ENCODE results near the gene DAAM2. TPM values are rescaled to one million over a fixed set of nuclear protein-coding genes. Genes with fewer than 3 reads are reported as not detected.

The DAAM2 gene
- polyA plus RNA-seq, 4 donors = 22.7 to 27.7 (median 26.0) TPM

DNA sequence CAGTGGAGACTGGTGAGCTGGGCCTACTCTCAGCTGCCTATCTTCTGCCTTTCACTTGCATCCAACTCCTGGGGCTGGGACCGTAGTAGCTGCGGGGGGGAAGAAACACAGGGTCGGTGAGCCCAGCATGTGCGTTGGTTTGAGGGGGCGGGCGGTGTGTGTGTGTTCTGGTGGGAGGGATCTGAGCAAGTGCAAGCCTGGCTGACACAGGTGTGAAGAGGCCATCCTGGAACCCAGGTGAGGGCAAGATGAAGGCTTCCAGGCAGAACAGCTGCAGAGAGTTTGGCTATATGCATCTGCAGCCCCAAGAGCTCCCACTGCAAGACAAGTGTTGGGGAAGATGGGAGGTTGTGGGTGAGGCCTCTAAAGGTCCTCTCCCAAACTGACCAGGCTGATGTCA is 111.5 kb downstream of the DAAM2 start:
- DNase-seq (ENCODE audit: low read depth in 4 of 4, low spot score in 3 of 4) = no peak

DNA sequence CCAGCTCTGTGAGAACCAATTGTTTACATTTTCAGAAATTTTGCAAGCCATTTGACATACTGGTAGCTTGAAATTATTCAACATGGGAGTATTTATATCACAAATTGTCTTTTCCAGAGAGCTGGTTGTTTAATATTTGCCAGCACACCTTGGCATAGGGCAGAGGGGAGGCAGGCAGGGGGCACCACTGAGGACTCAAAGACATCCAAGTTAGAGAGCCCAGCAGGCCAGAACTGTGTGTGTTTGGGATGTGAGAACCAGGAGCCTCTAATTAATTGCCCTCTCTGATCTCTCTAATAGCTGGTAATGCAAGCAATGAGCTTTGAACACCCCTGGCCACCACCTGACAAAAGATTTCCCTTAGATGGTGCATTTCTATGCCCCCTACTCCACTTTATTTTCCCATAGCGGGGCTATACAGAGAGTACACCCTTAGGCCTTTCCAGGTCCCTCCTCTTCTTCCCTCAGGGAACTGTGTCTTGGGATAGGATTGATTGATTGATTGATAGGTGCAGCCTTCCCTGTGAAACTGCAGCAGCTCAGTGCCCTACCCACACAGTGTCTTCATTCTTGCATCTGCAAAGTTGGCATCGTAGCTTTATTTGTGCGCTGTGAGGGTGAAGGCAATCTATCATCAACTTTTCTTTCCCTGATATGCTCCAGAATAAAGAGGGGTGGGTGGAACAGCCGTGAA is 112.9 kb downstream of the DAAM2 start:
- DNase-seq (ENCODE audit: low read depth in 4 of 4, low spot score in 3 of 4) = no peak

DNA sequence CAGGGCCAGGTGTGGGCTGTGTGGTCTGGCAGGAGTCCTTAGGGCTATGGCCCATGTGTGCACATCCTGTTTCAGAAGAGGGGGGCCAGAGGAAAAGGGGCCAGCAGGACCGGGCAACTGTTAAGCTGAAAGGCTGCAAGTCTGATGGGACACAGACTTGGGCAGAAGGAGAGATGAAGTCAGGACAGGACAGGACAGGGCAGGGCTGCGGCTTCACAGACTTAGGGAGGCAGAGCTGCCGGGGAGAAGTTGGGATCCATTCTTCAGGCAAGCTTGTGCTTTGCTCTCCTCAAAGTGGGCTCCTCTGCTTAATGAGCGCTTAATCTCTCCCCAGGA is 113.4 kb downstream of the DAAM2 start:
- no peak for DNase-seq (ENCODE audit: low read depth in 4 of 4, low spot score in 3 of 4)

DNA sequence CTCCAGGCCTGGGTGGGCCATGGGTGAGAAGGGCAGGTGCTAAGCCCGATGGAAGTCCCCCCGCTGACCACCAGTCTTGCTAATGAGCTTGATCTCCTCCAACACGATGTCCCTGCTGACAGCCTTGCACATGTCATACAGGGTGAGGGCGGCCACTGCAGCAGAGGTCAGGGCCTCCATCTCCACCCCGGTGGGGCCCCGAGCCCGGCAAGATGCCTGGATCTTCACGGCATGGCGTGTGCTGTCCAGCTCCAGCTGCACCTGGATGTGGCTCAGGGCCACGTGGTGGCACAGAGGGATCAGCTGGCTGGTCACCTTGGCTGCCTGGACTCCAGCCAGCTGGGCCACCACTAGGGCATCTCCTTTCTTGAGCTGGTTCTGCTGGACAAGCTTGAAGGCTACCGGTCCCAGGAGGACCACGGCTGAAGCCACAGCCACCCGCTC is 114.2 kb downstream of the DAAM2 start:
- no peak for DNase-seq (ENCODE audit: low read depth in 4 of 4, low spot score in 3 of 4)

DNA sequence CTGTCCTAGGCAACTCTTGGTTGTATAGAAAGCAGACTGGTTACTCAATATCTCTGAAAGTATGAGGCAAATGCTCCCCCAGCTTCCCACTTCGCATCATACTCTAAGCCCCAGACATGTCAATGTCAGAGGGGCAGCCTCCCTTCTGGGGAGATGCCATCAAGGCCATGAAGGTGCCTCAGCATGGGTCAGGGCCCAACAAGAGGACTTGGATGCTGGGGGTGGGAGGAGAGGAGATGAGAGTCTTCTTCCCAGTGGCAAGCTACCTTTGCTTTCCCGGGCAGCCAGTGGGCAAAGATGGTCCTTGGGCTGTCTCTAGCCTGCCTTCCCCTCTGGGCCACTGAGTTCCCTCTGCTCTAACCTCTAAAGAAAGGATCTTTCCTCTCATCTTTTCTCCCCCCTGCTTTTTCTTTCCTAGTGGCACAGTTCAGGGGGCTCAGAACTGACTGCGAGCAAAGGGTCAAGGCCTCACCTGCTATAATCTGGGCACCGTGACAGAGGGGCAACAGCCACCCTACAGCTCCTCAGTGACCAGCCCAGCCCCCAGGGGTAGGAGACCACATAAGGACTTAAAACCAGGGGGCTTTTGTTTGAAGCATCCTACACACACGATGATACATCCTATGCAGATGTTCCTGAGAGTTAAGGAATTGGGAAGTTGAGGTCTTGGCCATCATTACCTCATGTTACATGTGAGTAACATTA is 115.8 kb downstream of the DAAM2 start:
- DNase-seq (ENCODE audit: low read depth in 4 of 4, low spot score in 3 of 4) = no peak

DNA sequence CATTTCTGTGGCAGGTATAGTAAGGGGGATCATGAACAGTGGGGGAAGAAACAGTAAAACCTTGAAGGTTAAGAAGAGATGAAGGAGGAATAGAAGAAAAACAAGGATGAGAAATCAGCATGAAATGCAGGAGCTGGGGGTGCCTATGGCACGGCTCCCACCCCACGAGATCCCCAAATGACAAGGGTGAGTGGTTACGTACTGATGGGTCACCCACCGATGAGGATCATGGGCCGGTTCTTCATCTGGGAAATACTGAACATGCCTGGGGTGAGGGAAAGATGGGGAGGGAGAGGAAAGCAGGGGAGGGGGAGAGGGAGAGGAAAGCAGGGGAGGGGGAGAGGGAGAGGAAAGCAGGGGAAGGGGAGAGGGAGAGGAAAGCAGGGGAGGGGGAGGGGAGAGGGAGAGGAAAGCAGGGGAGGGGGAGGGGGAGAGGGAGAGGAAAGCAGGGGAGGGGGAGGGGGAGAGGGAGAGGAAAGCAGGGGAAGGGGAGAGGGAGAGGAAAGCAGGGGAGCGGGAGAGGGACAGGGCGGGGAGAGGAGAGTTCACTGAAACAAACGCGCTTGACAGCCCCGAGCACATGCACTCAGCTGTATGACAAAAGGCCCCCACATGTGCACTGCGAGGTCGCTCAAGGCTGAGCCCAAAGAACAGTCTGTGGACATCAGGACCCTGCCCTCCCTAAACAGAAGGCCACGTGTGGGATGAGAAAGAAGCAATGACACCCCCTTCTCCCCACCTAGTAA is 116.8 kb downstream of the DAAM2 start:
- DNase-seq (ENCODE audit: low read depth in 4 of 4, low spot score in 3 of 4) = no peak

DNA sequence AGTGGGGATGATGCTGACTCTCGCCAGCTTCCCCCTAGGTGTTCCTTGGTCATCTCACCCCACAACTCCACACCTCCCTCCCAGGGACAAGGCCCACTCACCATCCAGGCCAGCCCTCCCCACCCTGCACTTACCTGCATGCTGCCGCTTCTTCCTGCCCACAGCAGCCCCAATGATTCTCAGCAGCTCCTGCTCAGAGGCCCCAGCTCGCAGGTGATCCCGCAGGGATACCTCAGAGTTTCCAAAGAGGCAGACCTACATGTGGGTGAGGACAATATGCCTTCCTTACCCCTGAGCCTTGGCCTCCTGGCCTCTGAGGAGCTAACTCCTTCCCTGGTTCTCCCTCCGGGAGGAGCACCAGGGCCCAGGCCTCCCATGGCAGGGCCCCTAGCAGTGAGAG is 117.5 kb downstream of the DAAM2 start:
- DNase-seq (ENCODE audit: low read depth in 4 of 4, low spot score in 3 of 4) = no peak

DNA sequence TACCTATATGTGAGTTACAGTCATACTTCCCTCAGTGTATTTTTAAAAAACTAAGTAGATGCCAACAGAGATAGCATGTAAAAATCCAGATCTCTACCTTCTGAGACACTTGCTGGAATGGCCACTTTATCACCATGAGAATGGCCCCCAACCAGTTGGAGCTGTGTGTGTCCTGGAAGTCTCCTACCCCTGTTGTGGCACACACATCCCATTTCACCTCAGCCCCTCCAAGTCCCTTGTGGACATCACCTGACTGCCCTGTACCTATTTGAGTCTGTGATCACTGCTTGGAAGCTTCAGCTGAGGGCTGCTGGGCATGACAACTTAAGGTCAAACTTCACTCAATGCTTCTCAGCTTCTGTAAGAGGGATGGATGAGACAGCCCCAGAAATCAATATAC is 118.0 kb downstream of the DAAM2 start:
- DNase-seq (ENCODE audit: low read depth in 4 of 4, low spot score in 3 of 4) = no peak

DNA sequence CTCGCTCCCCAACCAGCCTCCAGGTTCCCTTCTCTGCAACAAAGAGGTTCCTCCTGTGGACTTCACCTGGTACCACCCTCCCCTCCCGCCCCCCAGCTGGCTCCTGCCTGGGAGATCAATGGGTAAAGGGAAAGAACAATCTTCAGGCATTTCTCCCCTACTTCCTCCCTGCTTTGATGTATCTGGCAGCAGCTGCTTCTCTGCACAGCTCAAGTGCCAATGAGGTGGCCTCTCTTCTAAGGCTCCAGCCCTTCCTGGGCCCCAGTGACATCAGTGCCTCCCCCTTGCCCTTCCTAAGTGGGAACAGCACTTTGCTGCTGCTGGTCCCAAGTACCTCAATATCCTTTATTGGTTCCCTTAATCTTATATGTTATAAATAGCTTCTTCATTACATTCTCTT is 118.6 kb downstream of the DAAM2 start:
- DNase-seq (ENCODE audit: low read depth in 4 of 4, low spot score in 3 of 4) = no peak

DNA sequence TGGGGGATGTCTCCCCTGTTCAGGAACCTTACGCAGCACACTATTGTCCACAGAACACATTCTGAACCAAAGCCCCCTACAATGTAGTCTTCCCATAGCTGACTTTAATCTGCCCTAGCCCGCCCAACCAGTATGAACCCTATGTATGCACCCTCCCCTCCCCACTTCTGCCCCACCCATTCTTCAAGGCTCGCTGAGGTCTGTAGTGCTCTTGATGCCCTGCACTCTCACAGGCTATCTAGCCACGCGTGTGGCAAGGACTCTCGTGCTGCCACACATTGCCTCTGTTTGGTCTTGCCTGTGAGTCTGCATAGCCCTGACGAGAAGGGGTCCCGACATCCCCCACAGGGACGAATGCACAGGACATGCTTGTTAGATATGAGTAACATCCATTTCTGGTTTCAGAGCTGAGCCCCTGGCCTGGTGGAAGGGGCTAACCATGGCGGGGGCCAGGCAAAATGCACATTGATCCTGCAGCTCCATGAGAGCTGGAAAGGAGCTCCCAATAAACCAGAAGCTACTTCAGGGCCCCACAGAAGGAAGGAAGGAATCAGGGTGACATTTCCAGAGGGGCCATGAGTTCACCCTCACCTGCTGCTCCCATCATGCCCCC is 119.4 kb downstream of the DAAM2 start:
- no peak for DNase-seq (ENCODE audit: low read depth in 4 of 4, low spot score in 3 of 4)

DNA sequence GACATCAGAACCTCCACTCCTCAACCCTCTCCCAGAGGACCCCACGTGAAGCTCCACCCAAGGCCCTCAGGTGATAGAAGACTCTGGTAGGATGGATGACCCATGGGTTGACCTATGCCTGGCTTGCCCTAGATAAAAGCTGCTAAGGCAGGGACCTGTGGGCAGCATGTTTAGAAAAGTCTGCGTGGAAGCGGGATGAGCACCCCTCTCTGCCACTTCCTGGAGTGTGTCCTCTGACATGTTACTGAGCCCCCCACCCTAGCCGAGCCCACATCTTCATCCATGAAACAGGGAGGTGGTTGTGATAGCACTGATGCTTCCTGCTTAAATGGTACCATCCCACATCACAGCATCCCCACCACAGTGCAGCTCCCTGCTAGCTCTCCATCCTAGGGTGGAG is 120.3 kb downstream of the DAAM2 start:
- no peak for DNase-seq (ENCODE audit: low read depth in 4 of 4, low spot score in 3 of 4)

DNA sequence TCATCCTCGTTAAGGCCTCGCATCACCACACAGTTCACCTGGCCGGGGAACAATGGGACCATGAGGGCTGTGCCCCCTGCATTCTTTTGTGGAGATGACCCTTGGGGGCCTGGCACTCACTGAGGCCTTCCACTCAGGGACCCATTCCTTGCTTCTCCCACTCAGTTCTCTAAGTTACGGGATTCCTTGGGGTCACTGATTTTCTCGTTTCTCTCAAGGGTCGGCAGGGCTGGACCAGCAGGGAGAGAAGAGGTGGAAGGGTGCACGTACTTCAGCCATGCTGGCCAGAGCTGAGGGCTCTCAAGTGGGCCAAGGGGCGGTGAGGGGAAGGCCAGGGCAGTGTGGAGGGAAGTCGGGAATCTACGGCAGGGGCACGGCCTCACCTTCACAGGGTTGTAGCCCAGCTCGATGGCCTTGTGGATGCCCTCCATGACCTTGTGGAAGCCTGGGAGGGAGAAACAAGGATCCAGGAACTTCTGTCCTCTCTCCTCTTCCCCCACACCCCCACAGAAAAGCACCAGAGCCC is 121.3 kb downstream of the DAAM2 start:
- no peak for DNase-seq (ENCODE audit: low read depth in 4 of 4, low spot score in 3 of 4)

DNA sequence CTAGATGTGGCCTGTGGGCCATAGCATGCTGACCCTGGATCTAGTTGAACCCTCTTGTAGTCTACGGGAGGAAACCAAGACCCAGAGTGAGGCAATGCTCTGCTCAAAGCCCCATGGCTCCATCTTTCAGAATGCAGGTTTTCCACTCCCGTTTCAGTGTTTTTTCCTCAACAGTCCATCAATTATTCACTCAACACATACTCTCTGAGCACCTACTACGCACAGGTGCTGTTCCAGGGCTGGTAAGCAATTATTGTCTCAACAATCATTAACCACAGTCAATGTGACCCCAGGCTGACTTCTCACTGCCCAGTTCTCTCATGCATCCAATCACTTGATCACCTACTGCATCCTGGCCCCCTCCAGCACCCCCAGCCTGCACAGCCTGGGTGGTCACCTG is 122.1 kb downstream of the DAAM2 start:
- no peak for DNase-seq (ENCODE audit: low read depth in 4 of 4, low spot score in 3 of 4)

DNA sequence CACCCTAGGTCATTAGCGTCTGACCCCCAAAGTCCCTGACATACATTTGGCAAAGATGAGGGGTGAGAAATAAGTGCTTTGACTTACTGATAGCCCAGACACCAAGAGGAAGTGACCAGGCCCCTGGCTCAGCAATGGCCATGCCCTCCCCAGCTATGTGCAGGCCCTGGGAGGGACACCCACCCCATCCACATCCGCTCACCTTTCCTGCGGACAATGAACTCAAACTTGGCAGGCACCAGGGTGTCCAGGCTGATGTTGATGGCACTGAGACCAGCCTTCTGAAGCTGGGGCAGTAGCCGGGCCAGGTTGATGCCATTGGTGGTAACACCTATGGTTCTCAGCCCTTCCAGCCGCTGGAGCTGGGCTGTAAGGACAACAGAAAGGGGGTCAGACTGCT is 123.7 kb downstream of the DAAM2 start:
- no peak for DNase-seq (ENCODE audit: low read depth in 4 of 4, low spot score in 3 of 4)

DNA sequence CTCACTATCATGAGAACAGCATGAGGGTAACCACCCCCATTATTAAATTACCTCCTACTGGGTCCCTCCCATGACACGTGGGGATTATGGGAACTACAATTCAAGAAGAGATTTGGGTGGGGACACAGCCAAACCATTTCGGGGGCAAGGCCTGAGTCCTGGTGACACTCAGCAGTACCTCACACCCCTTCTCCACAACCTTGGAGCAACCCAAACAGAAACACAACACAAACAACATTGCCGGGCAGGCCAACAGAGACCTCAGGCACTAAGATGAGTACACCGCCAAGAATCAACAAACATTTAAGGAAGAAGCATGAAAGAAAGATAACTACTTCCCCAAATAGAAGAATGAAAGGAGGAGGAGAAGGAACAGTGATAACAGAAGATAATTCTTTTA is 125.2 kb downstream of the DAAM2 start:
- DNase-seq (ENCODE audit: low read depth in 4 of 4, low spot score in 3 of 4) = no peak

DNA sequence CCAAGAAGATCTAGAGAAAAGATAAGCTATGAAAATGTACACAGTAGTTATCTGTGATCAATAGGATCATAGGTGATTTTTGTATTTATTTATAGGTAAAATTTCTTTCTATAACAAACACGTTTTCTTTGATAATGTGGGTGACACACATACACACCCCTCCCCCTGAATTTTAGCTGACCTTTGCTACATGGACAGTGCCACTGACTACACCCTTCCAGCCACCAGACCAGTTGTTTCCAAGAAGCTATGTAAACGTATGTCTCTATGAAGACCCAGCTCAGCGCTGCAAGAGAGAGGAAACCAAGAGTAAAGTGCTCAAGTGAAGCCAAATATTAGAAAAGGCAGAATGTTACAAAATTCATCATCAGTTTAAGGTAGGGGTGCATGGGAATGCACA is 125.8 kb downstream of the DAAM2 start:
- no peak for DNase-seq (ENCODE audit: low read depth in 4 of 4, low spot score in 3 of 4)

DNA sequence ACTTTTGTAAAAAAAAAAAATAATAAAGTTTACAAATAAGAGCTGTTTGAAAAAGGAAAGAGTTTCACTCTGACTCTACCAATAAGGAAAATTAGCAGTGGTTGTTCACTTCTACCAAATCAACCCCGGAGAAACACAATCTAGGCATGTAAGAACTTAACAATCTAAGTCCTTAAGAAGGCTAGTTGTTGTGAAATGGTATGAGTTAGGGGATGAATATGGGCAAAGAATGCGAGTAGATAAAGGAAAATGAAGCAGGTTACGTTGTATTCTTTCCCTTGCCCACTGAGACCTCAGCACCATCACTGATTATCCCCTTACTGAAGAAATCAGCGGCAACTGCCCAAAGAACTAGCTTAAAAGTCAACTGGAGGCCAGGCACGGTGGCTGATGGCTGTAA is 126.7 kb downstream of the DAAM2 start:
- DNase-seq (ENCODE audit: low read depth in 4 of 4, low spot score in 3 of 4) = no peak

DNA sequence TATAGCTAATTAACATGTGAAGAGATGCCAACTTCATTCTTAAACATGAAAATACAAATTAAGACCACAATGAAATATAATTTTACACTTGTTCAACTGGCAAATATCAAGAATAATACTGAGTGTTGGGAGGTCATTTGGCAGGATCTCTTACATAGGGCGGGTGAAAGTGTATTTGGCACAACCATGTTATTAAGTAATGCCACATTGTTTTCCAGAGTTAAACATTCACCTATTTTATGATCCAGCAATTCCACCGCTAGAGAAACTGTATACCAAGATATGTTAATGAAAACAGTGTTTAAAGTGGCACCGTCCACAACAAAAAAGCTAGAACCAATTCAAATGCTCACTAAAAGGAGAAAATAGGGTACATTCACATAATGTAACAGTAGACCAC is 128.0 kb downstream of the DAAM2 start:
- no peak for DNase-seq (ENCODE audit: low read depth in 4 of 4, low spot score in 3 of 4)

DNA sequence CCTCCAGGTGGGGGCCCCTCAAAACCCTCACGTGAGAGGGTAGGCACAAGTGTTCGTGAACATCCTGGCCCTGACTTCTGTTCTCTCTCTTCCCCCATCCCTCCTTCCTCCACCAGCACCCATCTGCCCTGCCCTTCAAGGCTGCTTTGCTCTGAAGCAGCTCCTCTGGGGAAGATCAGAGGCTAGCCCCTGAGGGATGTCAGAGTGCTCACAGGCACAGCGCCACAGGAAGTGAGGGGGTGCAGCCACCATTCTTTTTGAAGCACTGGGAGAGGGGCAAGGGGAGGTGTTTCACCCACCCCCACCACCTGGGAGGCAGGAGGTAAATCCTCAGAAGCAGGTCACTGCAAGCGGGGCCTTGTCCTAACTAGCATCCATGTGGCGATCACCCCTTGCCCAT is 130.6 kb downstream of the DAAM2 start:
- DNase-seq (ENCODE audit: low read depth in 4 of 4, low spot score in 3 of 4) = no peak

DNA sequence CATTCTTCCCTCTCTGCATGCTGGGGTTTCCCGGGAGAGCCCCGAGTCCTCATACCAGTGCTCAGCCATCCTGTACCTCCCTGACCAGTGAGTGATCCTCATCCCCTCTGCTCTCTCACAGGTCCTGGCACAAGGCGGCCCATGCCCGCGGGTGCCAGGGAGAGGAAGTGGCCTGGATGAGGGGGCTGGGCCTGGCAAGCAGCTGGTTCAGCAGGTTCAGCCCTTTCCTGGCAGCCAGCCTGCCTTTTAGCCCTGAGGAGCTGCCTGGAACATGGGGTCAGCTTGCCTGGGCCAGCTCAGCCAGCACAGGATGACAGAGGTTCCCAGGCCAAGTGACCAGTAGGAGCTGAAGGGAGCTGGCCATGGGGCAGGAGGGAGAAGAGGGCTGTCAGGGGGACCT is 131.2 kb downstream of the DAAM2 start:
- DNase-seq (ENCODE audit: low read depth in 4 of 4, low spot score in 3 of 4) = no peak

DNA sequence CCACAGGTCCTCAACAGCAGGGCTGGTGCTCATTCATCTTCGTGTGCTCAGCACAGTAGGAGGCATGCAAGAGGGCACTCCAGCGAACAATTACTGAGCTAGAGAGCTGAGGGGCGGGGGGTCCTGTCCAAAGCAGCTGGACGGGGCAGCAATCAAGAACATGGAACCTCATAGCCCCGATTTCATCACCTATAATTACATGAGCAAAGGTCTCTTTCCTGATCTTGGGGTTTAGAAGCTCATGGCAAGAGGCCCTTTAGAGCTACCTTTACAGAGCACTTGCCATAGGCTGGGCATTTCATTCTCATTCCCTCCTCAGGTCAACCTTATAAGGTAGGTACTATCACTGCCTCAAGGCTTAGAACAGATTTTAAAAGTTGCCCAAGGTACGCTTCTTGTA is 131.7 kb downstream of the DAAM2 start:
- DNase-seq (ENCODE audit: low read depth in 4 of 4, low spot score in 3 of 4) = no peak

Measured in right renal pelvis (tissue), 4 donors.